Mucosa of rectum (tissue), 2 donors: ENCODE measurements around the gene CLEC16A.
"Not testable (repeated sequence)": the region's sequence is repeated elsewhere in the genome, so short reads cannot be mapped to it uniquely, and the experiment has no call there.

Source experiments
- H3K27ac ChIP-seq, 2 donors: one replicate each; pipeline ENCODE4 v1.7.0; 2013; ENCODE audit warnings: inconsistent platforms in 2 of 2, low read depth in 2 of 2, low read length in 2 of 2
- H3K27me3 ChIP-seq, 2 donors: one replicate each; pipeline ENCODE4 v1.7.0; 2013; ENCODE audit warnings: low read length in 2 of 2; ENCODE audit not compliant: control insufficient read depth in 2 of 2, insufficient read depth in 2 of 2
- H3K36me3 ChIP-seq, 2 donors: one replicate each; pipeline ENCODE4 v1.7.0; 2013; ENCODE audit warnings: low read length in 2 of 2; ENCODE audit not compliant: control insufficient read depth in 2 of 2, insufficient read depth in 2 of 2
- H3K4me1 ChIP-seq, 2 donors: one replicate each; pipeline ENCODE4 v1.7.0; 2013; ENCODE audit warnings: low read length in 2 of 2, mild to moderate bottlenecking in 1 of 2; ENCODE audit not compliant: control insufficient read depth in 2 of 2, insufficient read depth in 2 of 2
- H3K4me3 ChIP-seq, 2 donors: one replicate each; pipeline ENCODE4 v1.7.0; 2013; ENCODE audit warnings: low read length in 2 of 2
- H3K9ac ChIP-seq, 2 donors: one replicate each; pipeline ENCODE4 v1.7.0; 2013; ENCODE audit warnings: low read length in 2 of 2, low read depth in 1 of 2, mild to moderate bottlenecking in 1 of 2
- H3K9me3 ChIP-seq, 2 donors: one replicate each; pipeline ENCODE4 v1.7.0; 2013; ENCODE audit warnings: low read length in 2 of 2; ENCODE audit not compliant: control insufficient read depth in 2 of 2
- donor health status: healthy.
- donor health status: Normal muscosa, but diverticular disease.

The CLEC16A gene

GRCh38 chr16:11219178-11219577 is 274.8 kb downstream of the CLEC16A start:
- Histone ChIP-seq H3K9ac (no peak overlapping the region), H3K36me3 (no peaks in the 10 kb centered on the region), H3K4me3 (no peak overlapping the region), H3K27ac (no peak overlapping the region), H3K4me1 (peaks cover 0 to 3% of the 10 kb centered on the region in 2 donors), H3K27me3 (no peaks in the 10 kb centered on the region), H3K9me3 (peaks cover 4% of the 10 kb centered on the region in 2 donors)

- not testable (repeated sequence) for H3K27me3 ChIP-seq, H3K9me3 ChIP-seq, H3K36me3 ChIP-seq, H3K4me1 ChIP-seq, H3K27ac ChIP-seq, H3K4me3 ChIP-seq, H3K9ac ChIP-seq
These were observed 276.1 kb downstream of the CLEC16A start for GRCh38 chr16:11220507-11220906.

GRCh38 chr16:11224096-11224893 is 279.9 kb downstream of the CLEC16A start:
- no peak overlapping the region for H3K4me3 ChIP-seq
- peak overlapping the region in 1 of 2 donors; percentile 24 for H3K9ac ChIP-seq
- H3K27me3 ChIP-seq, result no peaks in the 10 kb centered on the region
- H3K36me3 ChIP-seq, result no peaks in the 10 kb centered on the region
- peaks cover 0 to 9% of the 10 kb centered on the region in 2 donors for H3K4me1 ChIP-seq
- no peaks in the 10 kb centered on the region for H3K9me3 ChIP-seq
- H3K27ac ChIP-seq, result peak overlapping the region; percentile 67 to 71

GRCh38 chr16:11224894-11225676 is 280.7 kb downstream of the CLEC16A start:
- H3K36me3 ChIP-seq, result no peaks in the 10 kb centered on the region
- peak overlapping the region; percentile 67 to 71 for H3K27ac ChIP-seq
- H3K9me3 ChIP-seq, result no peaks in the 10 kb centered on the region
- H3K9ac ChIP-seq, result peak overlapping the region; percentile 35 to 47
- H3K4me1 ChIP-seq, result peaks cover 0 to 9% of the 10 kb centered on the region in 2 donors
- no peaks in the 10 kb centered on the region for H3K27me3 ChIP-seq
- H3K4me3 ChIP-seq, result peak overlapping the region in 1 of 2 donors; percentile 44

GRCh38 chr16:11225677-11226549 is 281.5 kb downstream of the CLEC16A start:
- Histone ChIP-seq H3K36me3 (no peaks in the 10 kb centered on the region), H3K27me3 (no peaks in the 10 kb centered on the region), H3K27ac (peak overlapping the region in 1 of 2 donors; percentile 61), H3K4me1 (peaks cover 0 to 9% of the 10 kb centered on the region in 2 donors), H3K9me3 (no peaks in the 10 kb centered on the region), H3K4me3 (peak overlapping the region in 1 of 2 donors; percentile 44), H3K9ac (peak overlapping the region in 1 of 2 donors; percentile 35)

- H3K27me3 ChIP-seq, result no peaks in the 10 kb centered on the region
- H3K27ac ChIP-seq, result no peak overlapping the region
- no peak overlapping the region for H3K9ac ChIP-seq
- H3K4me1 ChIP-seq, result peaks cover 4% of the 10 kb centered on the region in 2 donors
- no peak overlapping the region for H3K4me3 ChIP-seq
- H3K9me3 ChIP-seq, result no peaks in the 10 kb centered on the region
- H3K36me3 ChIP-seq, result no peaks in the 10 kb centered on the region
These were observed 285.1 kb downstream of the CLEC16A start for GRCh38 chr16:11229432-11229831.

- no peaks in the 10 kb centered on the region for H3K9me3 ChIP-seq
- H3K27ac ChIP-seq, result no peak overlapping the region
- no peak overlapping the region for H3K9ac ChIP-seq
- no peaks in the 10 kb centered on the region for H3K36me3 ChIP-seq
- H3K27me3 ChIP-seq, result no peaks in the 10 kb centered on the region
- H3K4me1 ChIP-seq, result peaks cover 4 to 6% of the 10 kb centered on the region in 2 donors
- H3K4me3 ChIP-seq, result no peak overlapping the region
These were observed 285.5 kb downstream of the CLEC16A start for GRCh38 chr16:11229906-11230305.

- no peak overlapping the region for H3K4me3 ChIP-seq
- H3K9me3 ChIP-seq, result no peaks in the 10 kb centered on the region
- no peaks in the 10 kb centered on the region for H3K27me3 ChIP-seq
- no peak overlapping the region for H3K27ac ChIP-seq
- H3K4me1 ChIP-seq, result peaks cover 5 to 6% of the 10 kb centered on the region in 2 donors
- no peak overlapping the region for H3K9ac ChIP-seq
- no peaks in the 10 kb centered on the region for H3K36me3 ChIP-seq
These were observed 287.1 kb downstream of the CLEC16A start for GRCh38 chr16:11231367-11231970.
